A549 (cell line): Measurements from ENCODE around the gene LRP5.

Experiments used
- BHLHE40 ChIP-seq: IDR thresholded peaks from 2 replicates; pipeline ENCODE4 v1.6.1; 2012; ENCODE audit warnings: low read depth, low read length, inconsistent platforms
- CBX2 ChIP-seq: fragments of 200-600 bp; sonication (generic); IDR thresholded peaks from 2 replicates; pipeline ENCODE4 v1.6.1; 2016; ENCODE audit warnings: low read depth, mild to moderate bottlenecking, borderline replicate concordance
- EP300 ChIP-seq, 2 experiments: fragments of >200 bp; sonication (Bioruptor Twin); formaldehyde crosslinking; IDR thresholded peaks; 2 replicates in 1 of 2; 3 replicates in 1 of 2; pipeline ENCODE4 v1.6.1; 2016 to 2017
- HOXB13 ChIP-seq: fragments of 250-450 bp; sonication (Bioruptor Pico); IDR thresholded peaks from 2 replicates; pipeline ENCODE4 v1.5.0; 2020; ENCODE audit warnings: low read depth, mild to moderate bottlenecking, moderate library complexity
- RNF2 ChIP-seq: fragments of 200-600 bp; sonication (generic); IDR thresholded peaks from 2 replicates; pipeline ENCODE4 v1.6.1; 2016; ENCODE audit warnings: low read depth, mild to moderate bottlenecking, antibody characterized with exemption, moderate library complexity, borderline replicate concordance
- TF ChIP-seq, protein P1 (sequence below): fragments of >200 bp; sonication (Bioruptor Twin); formaldehyde crosslinking; IDR thresholded peaks from 3 replicates; pipeline ENCODE4 v1.5.1; 2016

DNA sequence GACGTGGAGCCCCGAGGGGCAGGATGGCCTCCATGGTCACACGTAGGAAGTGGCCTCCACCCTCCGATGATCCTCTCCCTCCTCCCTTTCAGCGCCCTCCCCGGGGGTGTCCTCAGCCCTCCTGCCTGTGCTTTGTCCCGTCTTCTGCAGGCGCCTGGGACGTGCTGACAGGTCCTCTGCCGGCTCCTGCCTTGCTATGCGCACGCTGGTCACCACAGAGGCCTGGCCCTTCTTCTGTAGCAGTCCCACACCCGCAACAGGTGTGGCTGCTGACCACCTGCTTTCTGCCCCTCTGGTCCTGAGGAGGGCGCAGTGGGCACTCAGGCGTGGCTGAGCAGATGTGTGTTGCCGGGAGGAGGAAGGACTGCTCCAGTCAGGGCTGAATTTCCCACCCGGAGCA, 120.5 kb downstream of the LRP5 start:
- TF ChIP-seq, protein P1, sequence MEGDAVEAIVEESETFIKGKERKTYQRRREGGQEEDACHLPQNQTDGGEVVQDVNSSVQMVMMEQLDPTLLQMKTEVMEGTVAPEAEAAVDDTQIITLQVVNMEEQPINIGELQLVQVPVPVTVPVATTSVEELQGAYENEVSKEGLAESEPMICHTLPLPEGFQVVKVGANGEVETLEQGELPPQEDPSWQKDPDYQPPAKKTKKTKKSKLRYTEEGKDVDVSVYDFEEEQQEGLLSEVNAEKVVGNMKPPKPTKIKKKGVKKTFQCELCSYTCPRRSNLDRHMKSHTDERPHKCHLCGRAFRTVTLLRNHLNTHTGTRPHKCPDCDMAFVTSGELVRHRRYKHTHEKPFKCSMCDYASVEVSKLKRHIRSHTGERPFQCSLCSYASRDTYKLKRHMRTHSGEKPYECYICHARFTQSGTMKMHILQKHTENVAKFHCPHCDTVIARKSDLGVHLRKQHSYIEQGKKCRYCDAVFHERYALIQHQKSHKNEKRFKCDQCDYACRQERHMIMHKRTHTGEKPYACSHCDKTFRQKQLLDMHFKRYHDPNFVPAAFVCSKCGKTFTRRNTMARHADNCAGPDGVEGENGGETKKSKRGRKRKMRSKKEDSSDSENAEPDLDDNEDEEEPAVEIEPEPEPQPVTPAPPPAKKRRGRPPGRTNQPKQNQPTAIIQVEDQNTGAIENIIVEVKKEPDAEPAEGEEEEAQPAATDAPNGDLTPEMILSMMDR: no peak
- no peak for TF ChIP-seq BHLHE40
- no peak for TF ChIP-seq HOXB13
- TF ChIP-seq EP300 (IDR thresholded peaks at IDR 0.05): no peak
- no peak for TF ChIP-seq RNF2
- TF ChIP-seq CBX2: no peak
